WTC11 (cell line): ENCODE results near the gene NUDT19. TPM values are rescaled to one million over a fixed set of nuclear protein-coding genes. Genes with fewer than 3 reads are reported as not detected.
A peak's percentile ranks its signal among the peaks of the same experiment; 100 is the strongest.
"Not testable (repeated sequence)": the region's sequence is repeated elsewhere in the genome, so short reads cannot be mapped to it uniquely, and the experiment has no call there.

Experiments used
- ATAC-seq: fragments of 200-7000 bp; cut with Tn5 transposase; 2 replicates; pipeline ENCODE4 v1.10.0; 2021; ENCODE audit warnings: mild to moderate bottlenecking, moderate library complexity
- CTCF ChIA-PET: fragments of 300-600 bp; sonication (Branson Sonifier 250); formaldehyde crosslinking; loops from one replicate; lab custom pipeline; 2021; ENCODE audit warnings: antibody characterized with exemption; lab: Charles Lee
- POLR2A ChIA-PET: fragments of 350-600 bp; sonication (Branson Sonifier 250); formaldehyde crosslinking; loops from one replicate; lab custom pipeline; 2021; ENCODE audit warnings: antibody characterized with exemption; lab: Charles Lee
- DNase-seq: peaks from one replicate; pipeline ENCODE4 v3.0.0; 2021; ENCODE audit warnings: low spot score
- H3K27ac Mint-ChIP-seq: 2 replicates; pipeline ENCODE4 v1.8.0; 2021; ENCODE audit warnings: mixed read lengths
- H3K27me3 Mint-ChIP-seq: 2 replicates; pipeline ENCODE4 v1.8.0; 2021; ENCODE audit warnings: low read depth, mild to moderate bottlenecking, moderate library complexity, mixed read lengths
- H3K36me3 Mint-ChIP-seq: 2 replicates; pipeline ENCODE4 v1.8.0; 2021; ENCODE audit warnings: mixed read lengths
- H3K4me1 Mint-ChIP-seq: 2 replicates; pipeline ENCODE4 v1.8.0; 2022; ENCODE audit warnings: mixed read lengths
- H3K4me3 Mint-ChIP-seq: 2 replicates; pipeline ENCODE4 v1.8.0; 2021; ENCODE audit warnings: mild to moderate bottlenecking, moderate library complexity, mixed read lengths
- H3K9me3 Mint-ChIP-seq: 2 replicates; pipeline ENCODE4 v1.8.0; 2021; ENCODE audit warnings: mixed read lengths
- ATF6 ChIP-seq: sonication (generic); formaldehyde crosslinking; IDR thresholded peaks from 2 replicates; pipeline ENCODE4 v1.8.1; 2023; ENCODE audit warnings: mild to moderate bottlenecking, missing genetic modification reagents
- CREB1 ChIP-seq: sonication (generic); formaldehyde crosslinking; IDR thresholded peaks from 2 replicates; pipeline ENCODE4 v1.8.0; 2023; ENCODE audit warnings: mild to moderate bottlenecking, missing genetic modification reagents
- IRF1 ChIP-seq: sonication (generic); formaldehyde crosslinking; IDR thresholded peaks from 2 replicates; pipeline ENCODE4 v1.8.0; 2023; ENCODE audit warnings: missing genetic modification reagents
- JAZF1 ChIP-seq: fragments of 250-450 bp; sonication (Bioruptor Pico); IDR thresholded peaks from 2 replicates; pipeline ENCODE4 v1.9.0; 2021; ENCODE audit warnings: moderate library complexity, mild to moderate bottlenecking, inconsistent platforms
- MXD4 ChIP-seq: fragments of 250-450 bp; sonication (Bioruptor Pico); IDR thresholded peaks from 2 replicates; pipeline ENCODE4 v1.8.0; 2021; ENCODE audit warnings: mild to moderate bottlenecking, moderate library complexity, borderline replicate concordance
- NFATC4 ChIP-seq: fragments of 250-450 bp; sonication (Bioruptor Pico); IDR thresholded peaks from 2 replicates; pipeline ENCODE4 v1.9.0; 2021; ENCODE audit warnings: mild to moderate bottlenecking
- NFYB ChIP-seq: sonication (generic); formaldehyde crosslinking; conservative IDR thresholded peaks from 2 replicates; pipeline ENCODE4 v1.8.0; 2022; ENCODE audit warnings: low read depth, missing genetic modification reagents
- NR3C1 ChIP-seq: sonication (generic); formaldehyde crosslinking; conservative IDR thresholded peaks from 2 replicates; pipeline ENCODE4 v1.8.1; 2023; ENCODE audit warnings: low read depth, mild to moderate bottlenecking, missing genetic modification reagents
- RORB ChIP-seq: fragments of 250-450 bp; sonication (Bioruptor Pico); IDR thresholded peaks from 2 replicates; pipeline ENCODE4 v1.9.0; 2021; ENCODE audit warnings: mild to moderate bottlenecking
- SMAD3 ChIP-seq: sonication (generic); formaldehyde crosslinking; IDR thresholded peaks from 2 replicates; pipeline ENCODE4 v1.8.0; 2022; ENCODE audit warnings: missing genetic modification reagents, mild to moderate bottlenecking, borderline replicate concordance
- SP1 ChIP-seq: sonication (generic); formaldehyde crosslinking; conservative IDR thresholded peaks from 2 replicates; pipeline ENCODE4 v1.8.1; 2022; ENCODE audit warnings: missing genetic modification reagents
- TCF7 ChIP-seq: sonication (generic); formaldehyde crosslinking; IDR thresholded peaks from 2 replicates; pipeline ENCODE4 v1.8.0; 2022; ENCODE audit warnings: mild to moderate bottlenecking, low read depth, missing genetic modification reagents, moderate library complexity
- ZNF121 ChIP-seq: sonication (generic); formaldehyde crosslinking; IDR thresholded peaks from 2 replicates; pipeline ENCODE4 v1.8.0; 2023; ENCODE audit warnings: missing genetic modification reagents
- ZNF532 ChIP-seq: fragments of 250-450 bp; sonication (Bioruptor Pico); IDR thresholded peaks from 2 replicates; pipeline ENCODE4 v1.9.0; 2021; ENCODE audit warnings: mild to moderate bottlenecking, borderline replicate concordance
- ZNF671 ChIP-seq: fragments of 250-450 bp; sonication (Bioruptor Pico); IDR thresholded peaks from 2 replicates; pipeline ENCODE4 v1.8.0; 2021; ENCODE audit warnings: mild to moderate bottlenecking
- total RNA-seq: library from RNA; stranded (reverse); gene quantifications from 3 replicates; pipeline ENCODE4 v1.2.3, GENCODE V29; 2021
- TF ChIP-seq, protein P1 (sequence below): sonication (generic); formaldehyde crosslinking; IDR thresholded peaks from 2 replicates; pipeline ENCODE4 v1.8.1; 2023; ENCODE audit warnings: mild to moderate bottlenecking, missing genetic modification reagents
- TF ChIP-seq, protein P2 (sequence below): fragments of 250-450 bp; sonication (Bioruptor Pico); IDR thresholded peaks from 2 replicates; pipeline ENCODE4 v1.8.0; 2021; ENCODE audit warnings: mild to moderate bottlenecking

NUDT19 gene
- total RNA-seq, 1 experiment from 2014 or later: 2.4 TPM

DNA sequence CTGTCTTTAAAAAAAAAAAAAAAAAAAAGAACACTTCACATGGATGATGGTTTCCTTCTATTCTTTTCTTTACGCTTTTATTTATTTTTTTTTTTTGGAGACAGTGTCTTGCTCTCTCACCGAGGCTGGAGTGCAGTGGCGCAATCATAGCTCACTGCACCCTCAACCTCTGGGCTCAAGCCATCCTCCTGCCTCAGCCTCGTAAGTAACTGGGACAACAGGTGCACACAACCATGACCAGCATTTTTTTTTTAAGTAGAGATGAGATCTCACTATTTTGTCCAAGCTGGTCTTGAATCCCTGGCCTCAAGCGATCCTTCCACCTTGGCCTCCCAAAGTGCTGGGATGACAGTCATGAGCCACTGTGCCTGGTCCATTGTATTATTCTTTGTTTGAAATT, 41.0 kb upstream of the NUDT19 start:
- Mint-ChIP-seq H3K4me1 (peaks cover 20% of the 10 kb centered on the region), H3K9me3 (no peaks in the 10 kb centered on the region), H3K27me3 (no peaks in the 10 kb centered on the region), H3K36me3 (peaks cover 40% of the 10 kb centered on the region), H3K4me3 (no peak overlapping the region), H3K27ac (no peak overlapping the region)
- POLR2A ChIA-PET: no interaction called here
- TF ChIP-seq IRF1 (CRISPR knock-in tag) (no peak), NFATC4 (CRISPR knock-in tag) (no peak), CREB1 (no peak), JAZF1 (CRISPR knock-in tag) (no peak), ATF6 (CRISPR knock-in tag) (no peak), NR3C1 (CRISPR knock-in tag) (no peak), ZNF532 (CRISPR knock-in tag) (no peak), SP1 (no peak), ZNF121 (no peak)
- TF ChIP-seq, protein P1, sequence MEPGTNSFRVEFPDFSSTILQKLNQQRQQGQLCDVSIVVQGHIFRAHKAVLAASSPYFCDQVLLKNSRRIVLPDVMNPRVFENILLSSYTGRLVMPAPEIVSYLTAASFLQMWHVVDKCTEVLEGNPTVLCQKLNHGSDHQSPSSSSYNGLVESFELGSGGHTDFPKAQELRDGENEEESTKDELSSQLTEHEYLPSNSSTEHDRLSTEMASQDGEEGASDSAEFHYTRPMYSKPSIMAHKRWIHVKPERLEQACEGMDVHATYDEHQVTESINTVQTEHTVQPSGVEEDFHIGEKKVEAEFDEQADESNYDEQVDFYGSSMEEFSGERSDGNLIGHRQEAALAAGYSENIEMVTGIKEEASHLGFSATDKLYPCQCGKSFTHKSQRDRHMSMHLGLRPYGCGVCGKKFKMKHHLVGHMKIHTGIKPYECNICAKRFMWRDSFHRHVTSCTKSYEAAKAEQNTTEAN: no peak
- no peak for DNase-seq
- ATAC-seq: no peak
- CTCF ChIA-PET: interaction anchor here (1.0 kb wide), 1 partner anchor 20 kb away, joined by 6 read pairs; no protein-coding TSS in a partner anchor

GRCh38 chr19:32651729-32652140, 39.9 kb upstream of the NUDT19 start:
- DNase-seq (peak; percentile 78), ATAC-seq (peak; percentile 98)
- Mint-ChIP-seq H3K27me3 (no peaks in the 10 kb centered on the region), H3K27ac (peak overlapping the region; percentile 95), H3K36me3 (peaks cover 43% of the 10 kb centered on the region), H3K4me1 (peaks cover 20% of the 10 kb centered on the region), H3K9me3 (no peaks in the 10 kb centered on the region)
- ChIA-PET CTCF (interaction anchor here (0.6 to 1.5 kb wide), 5 partner anchors 10 to 67 kb away, joined by 3 to 5 read pairs (median 3); partner anchors contain the start of genes ANKRD27 and RGS9BP), POLR2A (no interaction called here)
- TF ChIP-seq RORB (no peak), SMAD3 (CRISPR knock-in tag) (no peak), MXD4 (CRISPR knock-in tag) (no peak), NFYB (no peak), TCF7 (CRISPR knock-in tag) (no peak), ZNF671 (CRISPR knock-in tag) (no peak)
- TF ChIP-seq, protein P2, sequence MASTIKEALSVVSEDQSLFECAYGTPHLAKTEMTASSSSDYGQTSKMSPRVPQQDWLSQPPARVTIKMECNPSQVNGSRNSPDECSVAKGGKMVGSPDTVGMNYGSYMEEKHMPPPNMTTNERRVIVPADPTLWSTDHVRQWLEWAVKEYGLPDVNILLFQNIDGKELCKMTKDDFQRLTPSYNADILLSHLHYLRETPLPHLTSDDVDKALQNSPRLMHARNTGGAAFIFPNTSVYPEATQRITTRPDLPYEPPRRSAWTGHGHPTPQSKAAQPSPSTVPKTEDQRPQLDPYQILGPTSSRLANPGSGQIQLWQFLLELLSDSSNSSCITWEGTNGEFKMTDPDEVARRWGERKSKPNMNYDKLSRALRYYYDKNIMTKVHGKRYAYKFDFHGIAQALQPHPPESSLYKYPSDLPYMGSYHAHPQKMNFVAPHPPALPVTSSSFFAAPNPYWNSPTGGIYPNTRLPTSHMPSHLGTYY (CRISPR knock-in tag): no peak
- TF ChIP-seq, all 79 proteins: peak for 0
- H3K4me3 Mint-ChIP-seq: no peak overlapping the region

DNA sequence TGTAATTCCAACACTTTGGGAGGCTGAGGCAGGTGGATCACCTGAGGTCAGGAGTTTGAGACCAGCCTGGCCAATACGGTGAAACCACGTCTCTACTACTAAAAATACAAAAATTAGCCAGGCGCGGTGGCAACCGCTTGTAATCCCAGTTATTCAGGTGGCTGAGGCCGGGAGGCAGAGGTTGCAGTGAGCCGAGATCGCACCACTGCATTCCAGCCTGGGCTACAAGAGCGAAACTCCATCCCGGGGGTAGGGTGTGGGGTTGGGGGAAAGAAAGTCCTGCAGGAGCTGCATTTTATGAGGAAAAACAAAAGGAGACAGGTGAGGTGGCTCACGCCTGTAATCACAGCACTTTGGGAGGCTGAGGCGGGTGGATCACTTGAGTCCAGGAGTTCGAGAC, 39.3 kb upstream of the NUDT19 start:
- DNase-seq, POLR2A ChIA-PET, H3K4me3 Mint-ChIP-seq, ATAC-seq, H3K9me3 Mint-ChIP-seq, H3K27me3 Mint-ChIP-seq: not testable (repeated sequence)
- Mint-ChIP-seq H3K27ac (peak overlapping the region; percentile 73), H3K4me1 (peaks cover 20% of the 10 kb centered on the region), H3K36me3 (peaks cover 38% of the 10 kb centered on the region)
- CTCF ChIA-PET: interaction anchor here (0.6 to 1.5 kb wide), 5 partner anchors 10 to 68 kb away, joined by 3 to 5 read pairs (median 3); partner anchors contain the start of genes ANKRD27 and RGS9BP
